SK-N-MC (cell line): Measurements from ENCODE around the gene MAN1C1.

Experiments
- EZH2 ChIP-seq: fragments of 200-600 bp; sonication (generic); IDR thresholded peaks from one replicate; pipeline ENCODE4 v1.6.1; 2017; ENCODE audit warnings: antibody characterized with exemption
- FOXP2 ChIP-seq: optimal IDR thresholded peaks from 2 replicates; pipeline ENCODE3; 2011; ENCODE audit warnings: mild to moderate bottlenecking, moderate library complexity; ENCODE audit not compliant: insufficient read depth; ENCODE audit errors: extremely low read length, control extremely low read depth
- POLR2AphosphoS5 ChIP-seq: IDR thresholded peaks from 2 replicates; pipeline ENCODE4 v1.6.1; 2012; ENCODE audit warnings: mild to moderate bottlenecking, low read depth, low read length, borderline replicate concordance

DNA sequence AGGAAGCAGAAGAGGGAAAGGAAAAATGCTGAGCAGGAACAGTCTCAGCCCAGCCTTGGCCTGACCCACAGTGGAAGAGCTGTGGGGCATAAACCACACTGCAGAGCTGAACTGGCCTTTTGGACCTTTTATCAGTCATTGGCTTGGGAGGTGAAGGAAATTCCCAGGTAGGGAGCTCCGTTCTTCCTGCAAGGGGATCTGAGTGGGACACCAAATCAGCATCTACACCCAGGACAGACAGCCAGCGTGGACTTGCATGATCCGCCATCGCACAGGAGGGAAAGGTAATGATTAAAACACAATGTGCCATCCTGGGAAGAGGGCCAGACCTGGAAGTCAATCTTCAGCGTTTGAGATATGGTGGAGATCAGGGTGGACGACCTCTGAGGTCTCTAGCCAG lies 202.0 kb downstream of the MAN1C1 start:
- TF ChIP-seq POLR2AphosphoS5 = no peak
- no peak for TF ChIP-seq EZH2
- no peak for TF ChIP-seq FOXP2
